SJCRH30 (cell line): ENCODE results near the gene DSC1. TPM values are rescaled to one million over a fixed set of nuclear protein-coding genes. Genes with fewer than 3 reads are reported as not detected.
A peak's percentile ranks its signal among the peaks of the same experiment; 100 is the strongest.

Source experiments
- DNase-seq, 2 experiments: peaks; one replicate each; pipeline ENCODE4 v3.0.0-alpha.2; 2015 to 2020
- H3K27ac ChIP-seq: fragments of 250-450 bp; sonication (Bioruptor Pico); 2 replicates; pipeline ENCODE4 v1.5.1; 2020; ENCODE audit warnings: mild to moderate bottlenecking, moderate library complexity
- H3K27me3 ChIP-seq: fragments of 250-450 bp; sonication (Bioruptor Pico); 2 replicates; pipeline ENCODE4 v1.5.1; 2020; ENCODE audit warnings: mild to moderate bottlenecking, moderate library complexity
- H3K36me3 ChIP-seq: fragments of 250-450 bp; sonication (Bioruptor Pico); 2 replicates; pipeline ENCODE4 v1.5.1; 2020; ENCODE audit warnings: mild to moderate bottlenecking, moderate library complexity
- H3K4me1 ChIP-seq: fragments of 250-450 bp; sonication (Bioruptor Pico); 2 replicates; pipeline ENCODE4 v1.5.1; 2020; ENCODE audit warnings: mild to moderate bottlenecking, moderate library complexity
- H3K4me3 ChIP-seq: fragments of 250-450 bp; sonication (Bioruptor Pico); 2 replicates; pipeline ENCODE4 v1.5.1; 2020; ENCODE audit warnings: mild to moderate bottlenecking, moderate library complexity
- H3K9me3 ChIP-seq: fragments of 250-450 bp; sonication (Bioruptor Pico); replicated peaks from 2 replicates; pipeline ENCODE4 v1.5.1; 2020; ENCODE audit warnings: mild to moderate bottlenecking, moderate library complexity
- total RNA-seq: library from RNA; depleted of rRNA; stranded (reverse); fragments of >200 nt; shearing (Covaris generic); gene quantifications from 2 replicates; pipeline ENCODE4 v1.2.3, GENCODE V29; 2014; rRNA removed

Gene DSC1, protein sequence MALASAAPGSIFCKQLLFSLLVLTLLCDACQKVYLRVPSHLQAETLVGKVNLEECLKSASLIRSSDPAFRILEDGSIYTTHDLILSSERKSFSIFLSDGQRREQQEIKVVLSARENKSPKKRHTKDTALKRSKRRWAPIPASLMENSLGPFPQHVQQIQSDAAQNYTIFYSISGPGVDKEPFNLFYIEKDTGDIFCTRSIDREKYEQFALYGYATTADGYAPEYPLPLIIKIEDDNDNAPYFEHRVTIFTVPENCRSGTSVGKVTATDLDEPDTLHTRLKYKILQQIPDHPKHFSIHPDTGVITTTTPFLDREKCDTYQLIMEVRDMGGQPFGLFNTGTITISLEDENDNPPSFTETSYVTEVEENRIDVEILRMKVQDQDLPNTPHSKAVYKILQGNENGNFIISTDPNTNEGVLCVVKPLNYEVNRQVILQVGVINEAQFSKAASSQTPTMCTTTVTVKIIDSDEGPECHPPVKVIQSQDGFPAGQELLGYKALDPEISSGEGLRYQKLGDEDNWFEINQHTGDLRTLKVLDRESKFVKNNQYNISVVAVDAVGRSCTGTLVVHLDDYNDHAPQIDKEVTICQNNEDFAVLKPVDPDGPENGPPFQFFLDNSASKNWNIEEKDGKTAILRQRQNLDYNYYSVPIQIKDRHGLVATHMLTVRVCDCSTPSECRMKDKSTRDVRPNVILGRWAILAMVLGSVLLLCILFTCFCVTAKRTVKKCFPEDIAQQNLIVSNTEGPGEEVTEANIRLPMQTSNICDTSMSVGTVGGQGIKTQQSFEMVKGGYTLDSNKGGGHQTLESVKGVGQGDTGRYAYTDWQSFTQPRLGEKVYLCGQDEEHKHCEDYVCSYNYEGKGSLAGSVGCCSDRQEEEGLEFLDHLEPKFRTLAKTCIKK
- not detected in 2 replicates for total RNA-seq

DNA sequence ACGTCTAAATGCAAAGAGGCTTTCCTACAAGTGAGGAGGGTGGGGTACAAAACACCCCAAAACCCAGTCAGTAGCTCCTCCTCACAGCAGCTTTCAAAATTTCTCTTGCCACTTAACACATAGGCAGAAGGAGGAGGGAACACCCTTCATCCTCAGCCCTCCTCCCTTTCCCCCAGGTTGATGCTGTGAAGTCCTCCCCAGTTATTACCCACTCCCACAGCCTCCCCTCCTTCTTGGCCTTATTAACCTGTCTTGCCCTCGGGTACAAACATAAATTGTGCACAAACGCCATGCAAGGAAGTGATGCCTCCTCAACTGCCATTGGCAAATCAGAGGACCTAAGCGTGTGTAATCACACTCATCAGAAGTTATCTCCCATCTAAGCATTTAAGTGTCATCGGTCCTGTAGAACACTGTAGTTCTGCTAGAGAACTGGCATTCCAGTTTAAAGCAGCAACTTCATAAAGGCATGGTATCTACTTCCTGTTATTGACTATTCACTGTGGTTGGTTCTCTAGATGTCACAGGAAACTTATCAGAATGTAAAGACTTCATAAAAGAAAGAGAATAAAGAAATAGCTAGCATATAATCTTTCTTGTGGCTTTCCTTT lies at the start of gene DSC1:
Gene DSC1 (minus strand): TSS at position 32 of the 611 bp plus-strand sequence. CDS start 262 bp downstream, outside the sequence.
- H3K4me1 ChIP-seq = no peaks in the 10 kb centered on the region
- no peak within 1 kb of the TSS for H3K27ac ChIP-seq
- no peaks in the 10 kb centered on the region for H3K27me3 ChIP-seq
- H3K36me3 ChIP-seq = no peaks in the 10 kb centered on the region
- H3K9me3 ChIP-seq = no peaks in the 10 kb centered on the region
- H3K4me3 ChIP-seq = no peak within 1 kb of the TSS
- no peak for DNase-seq

DNA sequence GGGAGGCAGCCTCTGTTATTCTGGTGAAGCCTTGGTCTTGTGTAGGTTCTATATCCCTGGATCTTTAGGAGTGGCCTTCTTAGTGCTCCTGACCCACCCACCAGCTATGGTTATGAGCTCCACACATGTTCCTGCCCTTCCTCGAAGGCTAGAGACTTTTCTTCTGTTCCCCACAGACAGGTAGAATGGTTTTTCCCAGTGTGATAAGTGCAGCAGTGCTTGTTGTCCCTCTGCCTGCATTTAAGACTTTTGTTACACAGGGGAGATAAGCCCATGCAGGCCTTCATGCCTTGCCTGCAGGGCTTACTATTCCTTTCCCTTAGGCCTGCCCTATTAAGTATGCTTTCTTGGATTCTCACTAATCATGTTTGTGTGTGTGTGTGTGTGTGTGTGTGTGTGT lies 48.4 kb upstream of the DSC1 start:
- H3K4me3 ChIP-seq = no peak overlapping the region
- H3K4me1 ChIP-seq = no peaks in the 10 kb centered on the region
- no peaks in the 10 kb centered on the region for H3K27me3 ChIP-seq
- H3K36me3 ChIP-seq = no peaks in the 10 kb centered on the region
- no peak for DNase-seq
- no peak overlapping the region for H3K27ac ChIP-seq
- no peaks in the 10 kb centered on the region for H3K9me3 ChIP-seq

DNA sequence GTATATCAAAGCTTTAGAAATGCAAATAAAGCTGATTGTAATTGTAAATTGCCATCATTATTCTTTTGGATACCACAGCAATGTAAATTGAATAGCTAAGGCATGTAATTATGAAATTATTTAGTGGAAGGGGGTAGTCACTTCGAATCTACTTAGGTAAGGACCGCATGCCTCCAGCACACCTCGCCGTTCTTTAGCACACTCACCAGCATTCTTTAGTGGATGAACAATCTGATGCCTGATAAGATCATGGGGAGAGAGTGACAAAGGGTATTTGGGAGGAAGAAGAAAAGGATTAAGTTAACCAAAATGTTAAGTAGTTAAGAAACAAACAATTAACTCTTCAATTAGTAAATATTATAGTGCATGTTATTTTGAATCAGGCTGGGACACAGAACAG lies 46.4 kb upstream of the DSC1 start:
- no peaks in the 10 kb centered on the region for H3K9me3 ChIP-seq
- no peaks in the 10 kb centered on the region for H3K4me1 ChIP-seq
- H3K27ac ChIP-seq = no peak overlapping the region
- no peaks in the 10 kb centered on the region for H3K36me3 ChIP-seq
- DNase-seq = no peak
- H3K27me3 ChIP-seq = no peaks in the 10 kb centered on the region
- H3K4me3 ChIP-seq = no peak overlapping the region

DNA sequence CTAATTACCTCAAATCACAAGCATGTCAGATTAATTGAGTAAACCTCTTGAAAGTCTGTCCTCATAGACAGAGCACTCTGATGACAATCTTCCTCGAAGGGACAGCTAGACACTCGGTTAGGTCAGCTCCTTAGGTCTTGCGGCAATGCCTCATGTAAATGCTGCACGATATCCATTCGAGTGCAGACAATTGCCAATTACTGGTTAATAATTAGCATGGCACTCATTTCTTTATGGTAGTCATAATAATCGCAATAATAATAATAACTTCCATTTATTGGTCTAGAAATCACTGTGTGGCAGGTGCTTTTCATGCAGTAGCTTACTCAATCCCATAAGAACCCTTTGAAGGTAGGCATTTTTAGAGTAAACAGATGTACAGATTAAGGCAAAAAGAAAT lies 44.7 kb upstream of the DSC1 start:
- H3K27me3 ChIP-seq = no peaks in the 10 kb centered on the region
- H3K9me3 ChIP-seq = no peaks in the 10 kb centered on the region
- H3K27ac ChIP-seq = no peak overlapping the region
- DNase-seq = no peak
- no peaks in the 10 kb centered on the region for H3K4me1 ChIP-seq
- no peaks in the 10 kb centered on the region for H3K36me3 ChIP-seq
- no peak overlapping the region for H3K4me3 ChIP-seq

DNA sequence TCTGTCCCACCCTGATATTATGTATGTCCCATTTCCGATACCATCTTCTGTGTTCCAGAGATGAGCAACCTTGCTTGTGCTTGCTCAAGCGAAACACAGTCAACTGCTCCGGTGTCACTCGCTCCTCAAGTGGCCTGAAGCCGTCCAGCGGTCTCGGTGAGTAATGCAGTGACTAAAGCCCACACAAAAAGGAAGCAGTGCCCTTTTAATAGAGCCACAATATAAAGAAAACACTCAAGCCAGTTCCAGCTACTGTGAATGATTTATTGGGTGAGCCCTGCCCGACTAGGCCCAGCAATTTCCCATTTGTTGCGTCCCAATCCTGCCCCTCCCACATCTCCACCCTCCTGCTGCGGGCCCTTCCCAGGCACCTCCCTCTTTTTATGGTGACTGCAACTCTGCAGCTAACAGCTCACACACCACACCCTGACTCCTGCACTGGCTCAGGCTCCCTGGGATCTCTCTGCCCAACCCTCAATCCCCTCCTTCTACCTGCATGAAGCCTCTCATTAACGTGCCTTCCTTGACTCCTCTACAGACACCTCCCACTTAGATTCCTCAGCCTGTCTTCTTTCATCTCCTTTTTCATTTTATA lies 44.2 kb upstream of the DSC1 start:
- Histone ChIP-seq H3K9me3 (no peaks in the 10 kb centered on the region), H3K4me3 (no peak overlapping the region), H3K27me3 (no peaks in the 10 kb centered on the region), H3K4me1 (no peaks in the 10 kb centered on the region), H3K27ac (no peak overlapping the region), H3K36me3 (no peaks in the 10 kb centered on the region)
- peak; percentile 12 to 16 for DNase-seq

DNA sequence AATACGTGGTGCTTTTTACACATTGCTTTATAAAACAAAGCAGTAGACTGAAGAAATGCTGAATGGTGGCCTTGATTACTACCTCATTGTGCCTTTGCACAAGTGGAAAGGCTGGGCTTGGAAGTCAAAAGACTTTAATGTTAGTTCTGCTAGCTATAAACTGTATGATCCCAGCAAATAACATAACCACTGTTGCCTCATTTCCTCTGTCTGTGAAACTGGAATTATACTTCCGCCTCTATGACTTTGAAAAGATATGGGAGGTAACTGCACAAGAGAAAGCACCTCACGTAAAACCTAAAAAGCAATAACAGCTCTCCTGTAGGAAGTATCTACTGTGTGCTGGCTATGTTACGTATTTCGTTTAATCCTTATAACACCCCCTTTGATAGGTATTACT lies 43.4 kb upstream of the DSC1 start:
- no peaks in the 10 kb centered on the region for H3K9me3 ChIP-seq
- no peaks in the 10 kb centered on the region for H3K4me1 ChIP-seq
- no peak for DNase-seq
- no peaks in the 10 kb centered on the region for H3K27me3 ChIP-seq
- no peak overlapping the region for H3K27ac ChIP-seq
- no peaks in the 10 kb centered on the region for H3K36me3 ChIP-seq
- H3K4me3 ChIP-seq = no peak overlapping the region

DNA sequence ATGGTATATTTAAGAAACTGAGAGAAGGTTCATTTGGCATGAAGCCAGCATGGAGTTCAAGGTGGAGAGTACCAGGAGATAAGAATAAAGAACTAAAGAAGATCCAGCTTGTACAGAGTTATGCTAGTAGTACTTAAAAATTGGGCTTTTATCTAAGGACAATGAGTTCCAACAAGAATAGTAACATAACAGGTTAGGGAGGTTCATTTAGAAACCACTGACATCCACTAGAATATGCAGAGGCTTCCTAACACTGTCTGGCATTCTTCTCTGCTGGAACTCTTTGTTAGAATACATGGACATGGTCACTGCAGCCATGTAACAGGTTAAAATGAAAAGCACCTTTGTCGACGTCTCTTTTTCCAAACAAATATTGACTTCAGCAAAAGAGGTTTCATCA lies 42.6 kb upstream of the DSC1 start:
- Histone ChIP-seq H3K27ac (no peak overlapping the region), H3K36me3 (no peaks in the 10 kb centered on the region), H3K27me3 (no peaks in the 10 kb centered on the region), H3K9me3 (no peaks in the 10 kb centered on the region), H3K4me3 (no peak overlapping the region), H3K4me1 (no peaks in the 10 kb centered on the region)
- DNase-seq = no peak

DNA sequence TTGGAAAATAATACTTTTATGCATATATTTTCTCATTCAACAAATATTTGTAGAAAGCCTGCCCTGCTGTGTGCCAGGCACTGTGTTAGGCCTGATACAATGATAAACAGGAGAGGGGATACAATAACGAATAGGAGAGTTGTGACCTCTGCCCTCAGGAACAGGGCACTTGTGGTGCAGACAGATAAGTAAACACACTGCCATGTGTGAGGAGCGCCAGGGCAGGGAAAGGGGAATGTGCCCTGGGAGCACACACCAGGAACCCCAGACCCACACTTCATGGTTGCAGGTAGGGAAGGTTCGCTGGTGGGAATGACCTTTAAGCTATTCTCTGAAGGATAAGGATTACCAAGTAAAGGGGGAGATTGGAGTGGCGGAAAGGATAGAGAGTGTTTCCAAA lies 42.2 kb upstream of the DSC1 start:
- H3K27me3 ChIP-seq = no peaks in the 10 kb centered on the region
- no peaks in the 10 kb centered on the region for H3K36me3 ChIP-seq

DNA sequence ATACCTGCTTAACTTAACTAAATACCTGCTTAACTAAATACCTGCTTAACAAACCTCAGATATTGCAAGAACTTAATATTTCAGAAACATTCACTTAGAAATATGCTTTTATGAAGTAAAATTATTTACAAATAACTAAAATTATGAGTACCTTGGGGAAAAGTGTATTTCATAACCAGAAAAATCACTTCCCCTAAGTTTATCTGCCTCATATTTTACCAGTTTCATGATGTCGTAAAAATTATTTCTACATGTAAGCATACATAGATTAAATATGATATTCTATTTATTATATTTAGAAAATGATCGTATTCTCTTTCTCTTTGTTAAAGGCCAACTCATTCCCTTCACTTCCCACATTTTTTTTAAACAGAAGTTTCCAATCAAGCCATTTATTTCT lies 41.5 kb upstream of the DSC1 start:
- no peak overlapping the region for H3K27ac ChIP-seq
- no peak for DNase-seq
- H3K27me3 ChIP-seq = no peaks in the 10 kb centered on the region
- no peaks in the 10 kb centered on the region for H3K36me3 ChIP-seq
- H3K9me3 ChIP-seq = no peaks in the 10 kb centered on the region
- no peaks in the 10 kb centered on the region for H3K4me1 ChIP-seq
- no peak overlapping the region for H3K4me3 ChIP-seq

More for the DNA sequence above, 42.2 kb upstream of the DSC1 start:
- no peak for DNase-seq
- no peak overlapping the region for H3K4me3 ChIP-seq
- H3K4me1 ChIP-seq = no peaks in the 10 kb centered on the region
- no peaks in the 10 kb centered on the region for H3K9me3 ChIP-seq
- H3K27ac ChIP-seq = no peak overlapping the region

DNA sequence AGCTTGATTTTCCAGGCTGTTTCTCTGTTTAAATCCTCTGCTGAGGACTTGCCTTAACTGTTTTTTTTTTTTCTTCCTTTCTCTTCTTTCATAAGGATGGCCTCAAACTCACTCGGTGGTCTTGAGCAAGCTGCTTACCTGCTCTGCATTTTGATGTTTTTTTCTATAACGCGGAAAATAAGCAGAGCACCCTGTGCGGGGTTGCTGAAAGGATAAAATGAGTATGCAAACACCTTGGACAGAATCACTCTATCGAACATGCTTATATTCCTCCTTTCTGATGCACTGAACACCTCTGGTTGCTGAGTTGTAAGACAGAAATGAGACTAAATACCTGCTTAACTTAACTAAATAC lies 41.1 kb upstream of the DSC1 start:
- Histone ChIP-seq H3K36me3 (no peaks in the 10 kb centered on the region), H3K4me1 (no peaks in the 10 kb centered on the region), H3K4me3 (no peak overlapping the region), H3K27me3 (no peaks in the 10 kb centered on the region), H3K27ac (no peak overlapping the region), H3K9me3 (no peaks in the 10 kb centered on the region)
- DNase-seq = no peak

DNA sequence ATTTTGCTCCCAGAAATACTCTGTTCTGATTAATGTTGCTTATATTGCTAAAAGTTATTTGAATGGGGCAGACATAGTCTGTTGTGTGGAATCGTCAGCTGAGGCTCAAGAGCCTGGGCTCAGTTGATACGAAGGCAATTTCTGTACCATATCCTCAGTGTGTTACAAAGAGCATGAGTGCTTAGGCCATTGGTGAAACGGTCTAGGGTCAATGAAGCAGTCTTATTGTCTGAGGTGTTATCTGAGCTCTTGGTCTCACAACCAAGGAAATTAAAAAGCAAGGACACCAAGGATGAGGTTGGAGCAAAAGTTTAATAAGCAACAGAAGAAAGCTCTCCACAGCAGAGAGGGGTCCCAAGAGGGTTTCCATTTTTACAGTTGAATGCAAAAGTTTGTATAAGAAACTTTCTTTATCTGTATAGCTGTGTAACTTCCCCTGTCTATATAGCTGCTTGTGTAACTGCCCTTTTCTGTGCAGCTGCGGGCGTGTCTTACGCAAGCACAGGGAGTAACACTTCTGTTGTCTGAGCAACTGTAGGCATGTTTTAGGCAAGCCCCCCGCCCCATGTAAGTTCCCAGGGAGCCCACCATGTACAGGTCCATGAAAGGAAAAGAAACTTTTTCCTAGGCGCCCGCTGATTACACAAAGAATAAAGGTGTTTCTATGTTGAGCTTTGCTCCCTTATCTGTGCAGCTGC lies 40.6 kb upstream of the DSC1 start:
- Histone ChIP-seq H3K4me1 (no peaks in the 10 kb centered on the region), H3K27ac (no peak overlapping the region), H3K36me3 (no peaks in the 10 kb centered on the region), H3K9me3 (no peaks in the 10 kb centered on the region), H3K27me3 (no peaks in the 10 kb centered on the region), H3K4me3 (no peak overlapping the region)
- DNase-seq = no peak

DNA sequence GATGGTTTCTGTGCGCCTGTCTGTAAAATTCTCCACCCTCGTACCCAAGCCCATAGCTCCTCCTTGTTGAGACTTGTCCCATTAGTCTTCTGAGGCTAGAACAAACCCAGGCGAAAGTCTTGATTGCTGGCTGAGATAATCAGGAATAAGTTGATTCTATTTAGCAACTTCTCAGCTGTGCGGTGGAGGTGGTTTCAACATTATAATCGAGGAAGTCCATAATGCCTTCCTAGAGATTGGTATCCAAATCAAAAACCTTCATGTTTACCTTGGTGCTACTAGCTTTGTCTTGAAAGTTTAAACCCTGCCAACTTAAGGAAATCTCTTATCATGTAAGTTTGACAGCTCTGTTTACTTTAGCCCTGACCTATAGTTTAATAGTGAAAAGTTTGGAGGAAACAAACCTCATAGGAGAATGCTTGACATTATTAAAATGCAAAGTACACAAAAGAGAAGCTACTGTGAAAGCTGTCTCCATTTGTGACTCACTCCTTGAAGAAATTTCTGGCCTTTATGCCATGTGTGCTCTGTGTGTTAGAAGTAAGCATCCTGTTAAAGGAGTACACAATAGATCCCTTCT lies 36.6 kb upstream of the DSC1 start:
- DNase-seq = no peak
- Histone ChIP-seq H3K27ac (no peak overlapping the region), H3K4me1 (no peaks in the 10 kb centered on the region), H3K4me3 (no peak overlapping the region), H3K27me3 (no peaks in the 10 kb centered on the region), H3K9me3 (no peaks in the 10 kb centered on the region), H3K36me3 (no peaks in the 10 kb centered on the region)

DNA sequence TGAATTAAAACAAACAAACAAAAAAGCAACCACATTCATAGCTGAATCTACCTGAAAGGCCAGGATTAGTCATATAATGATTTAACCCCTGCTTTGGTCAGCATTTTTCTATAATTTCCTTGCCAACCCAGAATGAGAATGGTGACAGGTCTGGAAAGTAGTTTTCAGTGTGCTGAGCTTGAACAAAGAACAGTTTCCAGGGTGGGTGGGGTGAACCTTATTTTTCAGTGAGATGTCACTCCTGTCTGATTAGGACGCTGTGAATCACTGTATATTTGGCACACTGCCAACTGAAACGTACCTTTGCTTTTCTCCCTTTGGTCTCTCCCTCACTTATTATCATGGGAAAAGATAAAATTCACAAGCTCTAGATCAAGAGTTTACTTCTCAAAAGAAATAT lies 35.0 kb upstream of the DSC1 start:
- H3K27me3 ChIP-seq = no peaks in the 10 kb centered on the region
- DNase-seq = no peak
- no peak overlapping the region for H3K27ac ChIP-seq
- H3K36me3 ChIP-seq = no peaks in the 10 kb centered on the region
- H3K9me3 ChIP-seq = no peaks in the 10 kb centered on the region
- no peaks in the 10 kb centered on the region for H3K4me1 ChIP-seq
- no peak overlapping the region for H3K4me3 ChIP-seq

DNA sequence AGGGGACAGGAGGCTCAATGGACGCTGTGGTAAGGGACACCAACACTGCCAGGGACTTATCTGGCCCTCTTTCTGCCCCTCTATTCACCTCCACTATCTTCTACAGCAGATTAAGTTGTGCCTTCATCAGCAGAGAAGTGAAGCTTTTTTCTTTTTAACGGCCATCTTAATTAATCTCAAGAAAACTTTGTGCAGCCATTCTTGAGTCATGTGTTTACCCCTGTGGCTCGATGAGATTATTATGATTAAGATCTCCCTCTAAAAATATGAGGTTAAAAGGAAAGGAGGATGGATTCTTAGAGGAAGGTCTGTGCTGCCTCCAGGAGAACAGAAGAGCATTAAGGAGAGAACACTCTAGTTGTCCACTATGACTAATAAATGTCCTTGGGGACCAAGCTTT lies 32.4 kb upstream of the DSC1 start:
- Histone ChIP-seq H3K4me1 (no peaks in the 10 kb centered on the region), H3K9me3 (no peaks in the 10 kb centered on the region), H3K27me3 (no peaks in the 10 kb centered on the region), H3K4me3 (no peak overlapping the region), H3K36me3 (no peaks in the 10 kb centered on the region), H3K27ac (no peak overlapping the region)
- DNase-seq = no peak
